GM12801 (cell line): ENCODE data around the gene SPC24.

ENCODE experiments used
- TF ChIP-seq, protein P1 (sequence below): IDR thresholded peaks from one replicate; pipeline ENCODE4 v1.5.1; 2011; ENCODE audit warnings: control low read depth; ENCODE audit not compliant: insufficient read length; ENCODE audit errors: extremely low read depth

The SPC24 gene

DNA sequence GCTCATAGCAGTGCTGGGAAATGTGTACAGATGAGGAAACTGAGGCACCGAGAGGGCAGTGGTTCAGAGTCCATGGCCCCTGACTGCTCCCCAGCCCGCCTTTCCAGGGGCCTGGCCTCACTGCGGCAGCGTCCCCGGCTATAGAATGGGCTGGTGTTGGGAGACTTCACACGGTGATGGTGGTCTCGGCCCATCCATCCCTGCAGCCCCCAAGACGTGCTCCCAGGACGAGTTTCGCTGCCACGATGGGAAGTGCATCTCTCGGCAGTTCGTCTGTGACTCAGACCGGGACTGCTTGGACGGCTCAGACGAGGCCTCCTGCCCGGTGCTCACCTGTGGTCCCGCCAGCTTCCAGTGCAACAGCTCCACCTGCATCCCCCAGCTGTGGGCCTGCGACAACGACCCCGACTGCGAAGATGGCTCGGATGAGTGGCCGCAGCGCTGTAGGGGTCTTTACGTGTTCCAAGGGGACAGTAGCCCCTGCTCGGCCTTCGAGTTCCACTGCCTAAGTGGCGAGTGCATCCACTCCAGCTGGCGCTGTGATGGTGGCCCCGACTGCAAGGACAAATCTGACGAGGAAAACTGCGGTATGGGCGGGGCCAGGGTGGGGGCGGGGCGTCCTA, 50.5 kb downstream of the SPC24 start:
- TF ChIP-seq, protein P1, sequence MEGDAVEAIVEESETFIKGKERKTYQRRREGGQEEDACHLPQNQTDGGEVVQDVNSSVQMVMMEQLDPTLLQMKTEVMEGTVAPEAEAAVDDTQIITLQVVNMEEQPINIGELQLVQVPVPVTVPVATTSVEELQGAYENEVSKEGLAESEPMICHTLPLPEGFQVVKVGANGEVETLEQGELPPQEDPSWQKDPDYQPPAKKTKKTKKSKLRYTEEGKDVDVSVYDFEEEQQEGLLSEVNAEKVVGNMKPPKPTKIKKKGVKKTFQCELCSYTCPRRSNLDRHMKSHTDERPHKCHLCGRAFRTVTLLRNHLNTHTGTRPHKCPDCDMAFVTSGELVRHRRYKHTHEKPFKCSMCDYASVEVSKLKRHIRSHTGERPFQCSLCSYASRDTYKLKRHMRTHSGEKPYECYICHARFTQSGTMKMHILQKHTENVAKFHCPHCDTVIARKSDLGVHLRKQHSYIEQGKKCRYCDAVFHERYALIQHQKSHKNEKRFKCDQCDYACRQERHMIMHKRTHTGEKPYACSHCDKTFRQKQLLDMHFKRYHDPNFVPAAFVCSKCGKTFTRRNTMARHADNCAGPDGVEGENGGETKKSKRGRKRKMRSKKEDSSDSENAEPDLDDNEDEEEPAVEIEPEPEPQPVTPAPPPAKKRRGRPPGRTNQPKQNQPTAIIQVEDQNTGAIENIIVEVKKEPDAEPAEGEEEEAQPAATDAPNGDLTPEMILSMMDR: no peak

GRCh38 chr19:11102944-11103343, 52.6 kb downstream of the SPC24 start:
- TF ChIP-seq, protein P1: no peak

DNA sequence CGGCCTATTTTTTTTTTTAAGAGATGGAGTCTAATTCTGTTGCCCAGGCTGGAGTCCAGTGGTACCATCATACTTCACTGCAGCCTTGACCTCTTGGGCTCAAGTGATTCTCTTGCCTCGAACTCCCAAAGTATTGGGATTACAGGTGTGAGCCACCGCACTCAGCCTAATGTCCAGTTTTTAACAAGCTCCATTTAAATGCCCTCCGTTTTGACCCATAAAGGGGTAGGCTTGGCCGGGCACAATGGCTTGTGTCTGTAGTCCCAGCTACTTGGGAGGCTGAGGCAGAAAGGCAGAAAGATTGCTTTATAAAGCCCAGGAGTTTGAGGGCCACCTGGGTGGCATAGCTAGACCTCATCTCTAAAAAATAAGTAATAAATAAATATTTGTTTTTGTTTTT, 54.5 kb downstream of the SPC24 start:
- TF ChIP-seq, protein P1: no peak

DNA sequence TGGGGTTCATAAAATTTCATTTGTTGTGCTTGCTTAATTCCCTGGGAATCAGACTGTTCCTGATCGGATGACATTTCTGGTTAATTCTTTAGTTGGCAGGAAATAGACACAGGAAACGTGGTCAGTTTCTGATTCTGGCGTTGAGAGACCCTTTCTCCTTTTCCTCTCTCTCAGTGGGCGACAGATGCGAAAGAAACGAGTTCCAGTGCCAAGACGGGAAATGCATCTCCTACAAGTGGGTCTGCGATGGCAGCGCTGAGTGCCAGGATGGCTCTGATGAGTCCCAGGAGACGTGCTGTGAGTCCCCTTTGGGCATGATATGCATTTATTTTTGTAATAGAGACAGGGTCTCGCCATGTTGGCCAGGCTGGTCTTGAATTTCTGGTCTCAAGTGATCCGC, 55.5 kb downstream of the SPC24 start:
- TF ChIP-seq, protein P1: no peak

GRCh38 chr19:11098861-11099260, 56.7 kb downstream of the SPC24 start:
- TF ChIP-seq, protein P1: no peak

DNA sequence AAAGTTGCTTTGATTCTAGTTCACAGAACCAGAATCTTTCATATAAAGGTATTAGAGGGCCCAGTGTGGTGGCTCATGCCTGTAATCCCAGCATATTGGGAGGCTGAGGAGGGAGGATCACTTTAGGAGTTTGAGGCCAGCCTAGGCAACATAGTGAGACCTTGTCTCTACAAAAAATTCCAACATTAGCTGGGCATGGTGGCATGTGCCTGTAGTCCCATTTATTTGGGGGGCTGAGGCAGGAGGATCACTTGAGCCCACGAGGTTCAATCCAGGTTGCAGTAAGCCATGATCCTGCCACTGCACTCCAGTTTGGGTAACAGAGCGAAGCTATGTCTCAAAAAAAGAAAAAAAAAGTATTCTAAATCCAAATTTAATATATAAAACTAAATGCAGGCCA, 57.3 kb downstream of the SPC24 start:
- TF ChIP-seq, protein P1: no peak

DNA sequence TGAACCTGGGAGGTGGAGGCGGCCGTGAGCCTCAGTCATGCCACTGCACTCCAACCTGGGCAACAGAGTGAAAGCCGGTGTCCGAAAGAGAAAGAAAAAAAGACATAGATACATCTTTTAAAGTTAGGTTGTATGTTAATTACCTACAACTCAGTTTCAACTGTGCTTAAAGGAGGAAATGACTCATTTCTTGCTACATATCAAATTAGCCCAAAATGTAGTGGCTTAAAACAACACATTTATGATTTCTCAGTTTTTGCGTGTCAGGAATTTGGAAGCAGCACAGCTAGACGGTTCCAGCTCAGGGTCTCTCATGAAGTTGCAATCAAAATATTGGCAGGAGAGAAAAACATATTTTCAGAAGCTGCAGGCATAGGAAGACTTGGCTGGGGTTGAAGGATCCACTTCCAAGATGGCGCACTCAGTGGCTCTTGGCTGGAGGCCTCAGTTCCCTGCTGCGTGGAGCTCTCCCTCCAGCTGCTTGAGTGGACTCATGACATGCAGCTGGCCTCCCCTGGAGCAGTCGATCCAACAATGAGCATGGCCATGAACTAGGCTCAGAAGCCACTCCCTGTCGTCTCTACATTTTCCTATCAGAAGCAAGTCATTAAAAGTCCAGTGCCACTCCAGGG, 59.3 kb downstream of the SPC24 start:
- TF ChIP-seq, protein P1: no peak
